Endometrial microvascular endothelial cells (primary cell): ENCODE measurements around the gene PLEKHB1. TPM values are rescaled to one million over a fixed set of nuclear protein-coding genes. Genes with fewer than 3 reads are reported as not detected.

Experiments used
- in situ Hi-C: cut with HindIII; loops from 2 replicates; pipeline ENCODE4 v1.10.0; 2017; ENCODE audit warnings: low sequenced_read_pairs, low pct_unique_long_range_greater_than_20kb; ENCODE audit errors: inconsistent ontology term
- total RNA-seq: library from RNA; depleted of rRNA; stranded (reverse); fragments of >200 nt; gene quantifications from one replicate; pipeline ENCODE4 v1.2.3, GENCODE V29; 2015; ENCODE audit errors: inconsistent ontology term

Gene PLEKHB1, protein sequence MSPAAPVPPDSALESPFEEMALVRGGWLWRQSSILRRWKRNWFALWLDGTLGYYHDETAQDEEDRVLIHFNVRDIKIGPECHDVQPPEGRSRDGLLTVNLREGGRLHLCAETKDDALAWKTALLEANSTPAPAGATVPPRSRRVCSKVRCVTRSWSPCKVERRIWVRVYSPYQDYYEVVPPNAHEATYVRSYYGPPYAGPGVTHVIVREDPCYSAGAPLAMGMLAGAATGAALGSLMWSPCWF
- total RNA-seq = not detected

GRCh38 chr11:73645972-73646631, at the start of gene PLEKHB1:
Gene PLEKHB1, plus strand, starts transcription at chr11:73646581. Its CDS starts 28 bp downstream, at chr11:73646609.
- in situ Hi-C loops = no loop called here

GRCh38 chr11:73597336-73597955, 48.9 kb upstream of the PLEKHB1 start:
- in situ Hi-C loops = no loop called here

DNA sequence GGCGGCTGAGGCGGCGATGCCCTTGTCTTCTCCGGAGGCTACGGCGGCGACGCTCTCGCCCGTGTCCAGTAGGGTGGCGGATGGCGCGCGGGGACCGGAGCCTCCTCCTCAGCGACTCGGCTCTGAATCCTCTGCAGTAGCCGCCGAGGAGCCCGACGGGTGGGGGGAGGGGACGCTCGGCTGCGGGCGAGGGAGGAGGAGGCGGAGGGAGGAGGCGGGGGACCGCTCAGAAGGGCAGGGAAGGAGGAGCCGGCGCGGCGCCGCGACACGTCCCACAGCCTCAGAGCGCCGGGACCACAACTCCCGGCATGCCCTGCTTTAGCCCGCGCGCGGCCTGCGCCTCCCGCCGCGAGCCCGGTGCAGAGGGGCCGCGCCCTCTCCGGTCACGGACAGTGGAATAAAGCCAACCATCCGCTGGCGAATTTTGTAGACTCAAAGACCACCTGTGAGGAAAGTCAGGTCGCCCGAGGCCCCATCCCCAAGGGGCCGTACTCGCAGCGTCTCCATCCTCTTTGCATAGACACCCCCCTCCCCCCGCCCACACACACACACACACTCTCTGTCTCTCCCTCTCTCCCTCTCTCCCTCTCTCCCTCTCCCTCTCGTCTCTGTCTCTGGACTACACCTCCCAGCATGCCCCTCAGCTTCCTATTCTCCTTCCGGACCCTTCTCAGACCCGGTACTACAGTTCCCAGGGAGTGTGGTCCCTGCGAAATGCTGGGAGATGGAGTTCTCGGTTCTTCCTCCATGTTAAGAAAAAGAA, 48.2 kb upstream of the PLEKHB1 start, which contains the start of gene FAM168A:
FAM168A (minus strand) TSS at position 157 of the 763 bp plus-strand sequence. CDS start 129,638 bp downstream, outside the sequence.
- in situ Hi-C loops = no loop called here

- in situ Hi-C loops = no loop called here
These were observed 47.5 kb upstream of the PLEKHB1 start for GRCh38 chr11:73598719-73599379.

DNA sequence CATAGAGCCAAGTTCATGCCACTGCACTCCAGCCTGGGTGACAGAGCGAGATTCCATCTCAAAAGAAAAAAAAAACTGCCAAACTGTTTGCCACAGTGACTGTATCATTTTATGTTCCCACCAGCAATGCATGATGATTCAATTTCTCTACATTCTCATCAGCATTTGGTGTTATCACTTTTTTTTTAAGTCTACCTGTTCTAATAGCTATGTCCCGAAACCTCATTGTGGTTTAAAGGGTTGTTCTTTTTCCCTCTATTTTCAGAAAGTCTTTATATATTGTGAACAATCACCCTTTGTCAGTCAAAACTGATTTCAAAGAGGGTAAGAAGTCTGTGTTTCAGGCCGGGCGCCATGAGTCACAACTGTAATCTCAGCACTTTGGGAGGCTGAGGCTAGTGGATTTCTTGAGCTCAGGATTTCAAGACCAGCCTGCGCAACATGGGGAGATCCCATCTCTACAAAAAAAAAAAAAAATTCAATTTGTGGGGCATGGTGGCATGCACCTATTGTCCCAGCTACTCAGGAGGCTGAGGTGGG, 33.7 kb upstream of the PLEKHB1 start:
- in situ Hi-C loops = no loop called here

DNA sequence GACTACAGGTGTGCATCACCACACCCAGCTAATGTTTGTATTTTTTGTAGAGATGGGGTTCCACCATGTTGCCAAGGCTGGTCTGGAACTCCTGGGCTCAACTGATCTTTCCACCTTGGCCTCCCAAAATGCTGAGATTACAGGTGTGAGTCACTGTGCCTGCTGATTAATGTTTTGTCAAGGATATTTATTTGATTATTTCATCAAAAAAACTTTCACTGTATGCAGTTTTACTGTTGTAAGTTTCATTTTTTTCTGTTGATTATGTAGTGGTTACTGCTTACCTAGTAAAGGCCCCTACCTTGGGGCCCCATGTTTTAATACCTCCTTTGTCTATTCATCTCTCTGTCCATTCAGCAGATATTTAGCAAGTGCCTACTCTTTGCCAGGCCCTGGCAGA, 31.8 kb upstream of the PLEKHB1 start:
- in situ Hi-C loops = no loop called here

- in situ Hi-C loops = no loop called here
These were observed 23.3 kb upstream of the PLEKHB1 start for GRCh38 chr11:73622926-73623593.

- in situ Hi-C loops = no loop called here
These were observed 22.7 kb upstream of the PLEKHB1 start for GRCh38 chr11:73623686-73624085.

- in situ Hi-C loops = no loop called here
These were observed 20.6 kb upstream of the PLEKHB1 start for GRCh38 chr11:73625696-73626318.

- in situ Hi-C loops = no loop called here
These were observed 16.5 kb upstream of the PLEKHB1 start for GRCh38 chr11:73629907-73630306.

GRCh38 chr11:73632996-73633395, 13.4 kb upstream of the PLEKHB1 start:
- in situ Hi-C loops = no loop called here

- in situ Hi-C loops = no loop called here
These were observed 12.4 kb upstream of the PLEKHB1 start for GRCh38 chr11:73633999-73634398.

DNA sequence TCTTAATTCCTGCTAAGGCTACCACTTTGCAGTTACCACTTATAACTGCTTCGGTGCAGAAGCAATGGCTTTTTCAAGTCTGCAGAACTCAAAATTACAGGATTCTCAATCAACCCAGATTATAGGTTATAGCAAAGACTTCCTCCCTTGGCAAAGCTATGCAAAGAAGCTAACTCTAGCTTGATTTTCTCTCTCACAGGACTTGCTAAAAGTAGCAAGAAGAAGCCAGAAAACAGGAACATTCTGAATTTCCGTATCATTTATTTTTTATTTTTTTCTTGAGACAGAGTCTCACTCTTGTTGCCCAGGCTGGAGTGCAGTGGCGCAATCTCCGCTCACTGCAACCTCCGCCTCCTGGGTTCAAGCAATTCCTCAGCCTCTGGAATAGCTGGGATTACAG, 10.7 kb upstream of the PLEKHB1 start:
- in situ Hi-C loops = no loop called here

DNA sequence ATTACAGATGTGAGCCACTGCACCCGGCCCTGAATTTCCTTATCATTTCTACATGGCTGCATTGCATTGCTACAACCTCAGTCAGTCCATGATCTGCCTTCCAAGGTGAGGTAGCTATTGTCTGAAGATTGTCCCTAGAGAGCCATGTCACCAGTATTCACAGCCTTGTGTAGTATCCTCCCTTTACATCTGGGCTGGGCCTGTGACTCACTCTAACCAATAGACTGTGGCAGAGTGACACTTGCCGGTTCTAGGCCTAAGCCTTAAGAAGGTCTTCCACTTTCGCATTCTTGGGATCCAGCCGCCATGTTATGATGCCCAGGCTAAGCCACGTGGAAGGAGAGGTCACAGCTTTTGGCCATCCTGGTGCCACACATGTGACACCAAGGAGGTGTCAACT, 10.1 kb upstream of the PLEKHB1 start:
- in situ Hi-C loops = no loop called here

- in situ Hi-C loops = no loop called here
These were observed 9.4 kb upstream of the PLEKHB1 start for GRCh38 chr11:73637012-73637411.

DNA sequence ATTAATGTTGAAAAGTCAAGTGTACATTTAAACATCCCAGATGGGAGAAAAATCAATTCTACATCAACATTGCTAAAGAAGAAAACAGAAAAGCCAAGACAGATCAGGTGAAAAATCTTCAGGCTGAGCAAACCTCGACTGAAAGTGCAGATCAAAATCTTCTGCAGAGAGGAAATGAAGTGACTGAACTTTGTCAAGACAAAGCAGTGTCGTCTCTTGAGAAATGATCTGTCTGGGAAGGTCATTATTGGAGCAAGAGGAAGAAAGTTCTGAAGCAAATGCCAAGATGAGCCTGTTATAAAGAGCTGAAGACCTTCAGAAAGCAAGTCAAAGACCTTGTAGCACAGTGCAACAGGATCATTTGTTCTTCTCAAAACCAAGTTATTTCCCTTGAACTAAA, 5.8 kb upstream of the PLEKHB1 start:
- in situ Hi-C loops = no loop called here

GRCh38 chr11:73641668-73642067, 4.7 kb upstream of the PLEKHB1 start:
- in situ Hi-C loops = no loop called here
